ENCODE data around the gene NRN1L.
"Not testable (repeated sequence)": the region's sequence is repeated elsewhere in the genome, so short reads cannot be mapped to it uniquely, and the experiment has no call there.

The NRN1L gene

DNA sequence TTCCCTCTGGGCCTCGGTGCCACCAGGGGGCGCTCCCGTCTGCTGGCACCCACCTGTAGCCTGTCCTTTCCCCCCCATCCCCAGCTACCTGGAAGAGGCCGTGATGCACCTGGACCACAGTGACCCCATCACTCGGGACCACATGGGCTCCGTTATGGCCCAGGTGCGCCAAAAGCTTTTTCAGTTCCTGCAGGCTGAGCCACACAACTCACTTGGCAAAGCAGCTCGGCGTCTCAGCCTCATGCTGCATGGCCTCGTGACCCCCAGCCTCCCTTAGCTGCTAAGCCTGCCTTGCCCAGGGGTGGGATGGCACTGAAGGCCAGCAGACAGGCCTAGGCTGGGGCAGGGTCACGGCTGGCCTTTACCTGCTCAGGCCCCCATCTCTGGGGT, 818 bp upstream of the NRN1L start:
- no peak for DNase-seq

DNA sequence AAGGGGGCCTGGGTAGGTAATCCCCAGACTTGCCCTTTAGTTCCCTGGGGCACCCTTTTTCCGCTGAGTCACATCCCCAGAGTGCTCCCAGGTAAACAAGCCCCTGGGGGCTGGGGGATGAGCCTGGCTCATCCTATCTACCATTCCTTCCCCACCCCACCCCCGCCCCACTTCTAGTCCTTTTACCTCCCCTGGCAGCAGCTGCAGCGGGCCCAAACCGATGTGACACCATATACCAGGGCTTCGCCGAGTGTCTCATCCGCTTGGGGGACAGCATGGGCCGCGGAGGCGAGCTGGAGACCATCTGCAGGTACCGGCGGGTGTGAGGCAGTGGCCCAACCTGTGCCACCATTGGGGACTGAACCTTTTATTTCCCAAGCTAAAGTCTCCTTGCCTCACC, 860 bp downstream of the NRN1L start:
- DNase-seq = no peak

DNA sequence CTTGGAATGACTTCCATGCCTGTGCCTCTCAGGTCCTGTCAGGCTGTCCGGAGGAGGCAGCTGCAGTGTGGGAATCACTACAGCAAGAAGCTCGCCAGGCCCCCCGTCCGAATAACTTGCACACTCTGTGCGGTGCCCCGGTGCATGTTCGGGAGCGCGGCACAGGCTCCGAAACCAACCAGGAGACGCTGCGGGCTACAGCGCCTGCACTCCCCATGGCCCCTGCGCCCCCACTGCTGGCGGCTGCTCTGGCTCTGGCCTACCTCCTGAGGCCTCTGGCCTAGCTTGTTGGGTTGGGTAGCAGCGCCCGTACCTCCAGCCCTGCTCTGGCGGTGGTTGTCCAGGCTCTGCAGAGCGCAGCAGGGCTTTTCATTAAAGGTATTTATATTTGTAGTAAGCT, 1.3 kb downstream of the NRN1L start:
- no peak for DNase-seq

DNA sequence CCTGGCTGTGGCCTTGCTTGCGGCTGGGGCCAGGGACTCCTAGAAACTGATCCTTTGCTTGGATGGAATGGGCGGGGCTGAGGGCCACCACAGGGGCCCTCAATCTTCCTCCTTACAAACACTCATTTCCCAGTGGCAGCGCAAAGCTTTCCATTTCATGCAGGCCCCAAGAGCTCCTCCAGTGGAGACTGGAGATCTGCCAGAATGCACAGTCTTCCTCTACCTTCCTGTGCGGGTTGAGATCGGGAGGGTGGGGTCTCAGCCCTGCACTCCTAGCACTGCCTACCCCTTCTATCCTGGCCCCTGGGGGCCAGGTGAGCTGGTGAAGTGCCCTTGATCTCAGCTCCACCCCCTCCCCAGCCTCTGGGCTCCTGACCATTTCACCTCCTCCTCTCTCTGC, 1.7 kb downstream of the NRN1L start:
- no peak for DNase-seq

DNA sequence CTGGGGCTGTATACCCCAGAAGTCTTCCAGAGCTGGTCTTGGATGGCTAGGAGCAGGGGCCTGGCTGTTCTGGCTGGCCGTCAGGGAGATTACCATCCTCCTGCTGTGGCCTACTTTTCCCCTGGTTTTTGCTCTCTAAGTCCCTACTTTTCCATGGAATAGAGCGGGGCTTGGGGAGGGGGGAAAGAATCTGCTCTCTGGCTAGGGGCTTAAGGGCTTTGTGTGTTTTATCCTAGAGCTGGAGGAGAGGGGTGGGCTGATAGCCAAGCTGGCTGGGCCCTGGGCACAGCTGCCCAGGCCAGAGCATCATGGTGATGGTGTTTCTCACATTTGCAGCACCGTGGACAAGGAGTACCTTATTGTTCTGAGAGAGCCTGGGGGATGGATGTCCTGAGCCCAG, 3.6 kb downstream of the NRN1L start:
- no peak for DNase-seq

DNA sequence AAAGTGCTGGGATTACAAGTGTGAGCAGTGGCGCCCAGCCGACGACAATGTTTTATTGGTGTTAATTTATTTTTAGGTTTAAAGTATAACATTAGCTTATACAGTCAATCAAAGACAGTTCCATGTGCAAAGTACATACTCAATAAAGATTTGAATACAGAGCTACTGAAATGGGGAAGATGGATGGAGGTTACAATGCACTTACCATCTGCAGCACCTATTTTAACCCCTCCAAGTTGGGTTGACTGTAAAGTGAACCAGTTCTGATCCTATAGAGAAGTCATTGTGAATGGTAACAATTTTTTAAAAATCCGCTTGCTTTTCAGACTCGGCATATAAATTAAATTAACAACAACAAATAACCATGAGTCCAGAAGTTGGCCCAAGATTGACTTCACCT, 7.7 kb downstream of the NRN1L start:
- DNase-seq = no peak

DNA sequence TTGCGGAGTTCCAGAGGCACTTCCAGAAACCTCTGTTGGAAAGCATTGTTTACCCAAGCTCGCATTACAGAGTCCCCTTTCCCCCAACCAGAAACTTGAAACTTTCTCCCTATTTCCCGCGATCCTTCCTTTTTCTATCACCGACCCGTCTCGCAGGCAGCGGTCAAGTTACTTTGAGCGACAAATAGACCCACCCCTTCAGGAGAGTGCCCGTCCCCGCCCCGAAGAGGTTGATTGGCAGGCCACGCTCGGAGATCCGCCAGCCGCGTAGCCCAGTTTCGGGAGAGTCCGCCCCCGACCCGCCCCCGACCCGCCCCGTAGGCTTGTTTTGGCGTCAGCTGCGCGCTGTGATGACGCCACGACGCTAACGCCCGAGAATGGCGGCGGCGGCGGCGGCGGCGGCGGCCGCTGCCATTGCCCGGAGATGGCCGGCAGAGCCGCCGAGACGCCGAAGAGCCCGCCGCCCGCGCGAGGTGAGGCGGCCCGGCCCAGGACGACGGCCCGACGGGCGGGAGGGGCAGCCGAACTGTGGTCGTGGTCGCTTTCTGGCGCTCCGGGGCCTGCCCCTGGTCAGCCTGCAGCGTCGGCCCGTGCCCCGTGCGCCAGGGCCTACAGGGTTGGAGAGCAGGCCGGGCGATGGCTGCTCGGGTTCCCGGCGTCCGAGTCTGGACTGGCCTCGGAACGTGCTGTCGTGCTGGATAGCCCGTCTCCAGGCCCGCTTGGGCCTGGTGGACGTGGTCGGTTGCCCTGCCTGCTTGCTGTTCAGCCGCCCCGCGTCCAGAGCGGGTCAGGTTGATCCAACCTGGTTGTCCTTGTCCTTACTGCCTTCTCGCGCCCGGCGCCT, 8.4 kb downstream of the NRN1L start, which contains the start of gene PSKH1:
Gene PSKH1, plus strand, starts transcription at position 356 of the 844 bp plus-strand sequence. CDS start 15,496 bp downstream, outside the sequence.
- DNase-seq = peak; percentile 80

DNA sequence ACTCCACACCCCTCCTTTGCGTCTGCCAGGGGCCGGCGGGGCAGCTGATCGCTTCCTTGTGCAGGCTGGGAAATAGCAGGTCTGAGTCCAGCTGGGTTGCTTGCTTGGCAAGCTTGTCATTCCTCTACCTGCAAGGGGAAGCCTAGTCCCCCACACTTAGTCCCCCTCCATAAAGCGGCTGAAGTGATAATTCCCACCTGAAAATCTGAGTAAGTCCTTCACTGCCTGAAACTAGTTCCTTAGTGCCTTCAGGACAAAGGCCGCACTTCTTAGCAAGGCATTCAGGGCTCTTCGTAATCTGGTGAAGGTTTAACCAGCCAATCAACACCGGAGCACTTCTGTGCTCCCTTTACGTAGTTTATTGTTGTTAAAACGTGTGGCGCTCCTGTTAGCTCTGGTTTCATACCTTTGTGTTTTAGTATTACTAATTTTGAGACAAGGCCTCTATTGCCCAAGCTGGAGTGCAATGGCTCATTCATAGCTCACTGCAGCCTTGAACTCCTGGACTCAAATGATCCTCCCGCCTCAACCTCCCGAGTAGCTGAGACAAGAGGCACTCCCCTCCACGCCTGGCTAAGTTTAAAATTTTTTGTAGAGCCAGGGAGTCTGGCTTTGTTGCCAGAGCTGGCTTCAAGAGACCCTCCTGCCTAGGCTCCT, 9.2 kb downstream of the NRN1L start:
- no peak for DNase-seq

DNA sequence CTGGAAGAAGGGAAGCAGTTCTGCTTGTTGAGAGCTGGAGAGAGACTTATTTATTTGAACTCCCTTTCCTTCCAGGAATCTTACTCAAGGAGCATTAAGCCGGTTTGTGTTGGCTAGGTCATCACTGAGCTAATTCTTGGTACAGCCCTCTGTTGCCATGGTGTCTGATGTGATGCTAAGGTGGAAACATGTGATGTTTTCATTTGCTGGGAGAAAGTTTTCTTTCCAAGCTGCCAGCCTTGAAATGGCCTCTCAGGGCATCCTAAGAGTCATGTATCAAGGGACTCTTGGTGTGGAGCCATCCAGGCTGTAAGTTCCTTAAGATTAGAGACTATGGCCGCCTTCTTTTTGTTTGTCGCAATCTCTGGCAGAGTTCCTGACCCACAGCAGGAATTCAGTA, 12.5 kb downstream of the NRN1L start:
- DNase-seq = no peak

DNA sequence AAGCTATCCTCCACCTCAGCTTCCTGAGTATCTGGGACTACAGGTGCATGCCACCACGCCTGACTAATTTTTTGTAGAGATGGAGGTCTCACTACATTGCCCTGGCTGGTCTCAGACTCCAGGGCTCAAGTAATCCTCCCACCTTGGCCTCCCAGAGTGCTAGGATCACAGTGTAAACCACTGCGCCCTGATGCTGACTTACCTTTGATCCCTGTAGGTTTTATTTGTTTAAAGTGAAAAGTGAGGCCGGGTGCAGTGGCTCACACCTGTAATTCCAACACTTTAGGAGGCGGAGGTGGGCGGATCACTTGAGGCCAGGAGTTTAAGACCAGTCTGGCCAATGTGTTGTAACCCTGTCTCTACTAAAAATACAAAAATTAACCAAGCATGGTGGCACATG, 17.0 kb downstream of the NRN1L start:
- no peak for DNase-seq

DNA sequence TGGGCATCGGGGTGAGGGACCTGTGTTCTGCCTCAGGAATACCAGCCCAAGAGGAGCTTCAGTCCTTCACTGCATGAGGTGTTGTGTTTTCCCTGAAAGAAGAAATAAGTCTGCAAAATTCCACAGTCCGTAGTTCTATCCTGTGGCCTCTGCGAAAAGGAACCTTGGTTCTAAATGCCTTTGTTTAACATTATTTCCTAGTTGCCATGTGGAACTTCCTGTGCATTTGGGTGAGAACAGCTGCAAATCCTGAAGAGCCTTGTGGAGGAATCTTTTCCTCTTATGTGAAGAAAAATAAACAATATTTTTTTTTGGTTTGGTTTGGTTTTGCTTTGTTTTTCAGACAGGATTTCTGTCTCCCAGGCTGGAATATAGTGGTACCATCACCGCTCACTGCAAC, 18.1 kb downstream of the NRN1L start:
- no peak for DNase-seq

DNA sequence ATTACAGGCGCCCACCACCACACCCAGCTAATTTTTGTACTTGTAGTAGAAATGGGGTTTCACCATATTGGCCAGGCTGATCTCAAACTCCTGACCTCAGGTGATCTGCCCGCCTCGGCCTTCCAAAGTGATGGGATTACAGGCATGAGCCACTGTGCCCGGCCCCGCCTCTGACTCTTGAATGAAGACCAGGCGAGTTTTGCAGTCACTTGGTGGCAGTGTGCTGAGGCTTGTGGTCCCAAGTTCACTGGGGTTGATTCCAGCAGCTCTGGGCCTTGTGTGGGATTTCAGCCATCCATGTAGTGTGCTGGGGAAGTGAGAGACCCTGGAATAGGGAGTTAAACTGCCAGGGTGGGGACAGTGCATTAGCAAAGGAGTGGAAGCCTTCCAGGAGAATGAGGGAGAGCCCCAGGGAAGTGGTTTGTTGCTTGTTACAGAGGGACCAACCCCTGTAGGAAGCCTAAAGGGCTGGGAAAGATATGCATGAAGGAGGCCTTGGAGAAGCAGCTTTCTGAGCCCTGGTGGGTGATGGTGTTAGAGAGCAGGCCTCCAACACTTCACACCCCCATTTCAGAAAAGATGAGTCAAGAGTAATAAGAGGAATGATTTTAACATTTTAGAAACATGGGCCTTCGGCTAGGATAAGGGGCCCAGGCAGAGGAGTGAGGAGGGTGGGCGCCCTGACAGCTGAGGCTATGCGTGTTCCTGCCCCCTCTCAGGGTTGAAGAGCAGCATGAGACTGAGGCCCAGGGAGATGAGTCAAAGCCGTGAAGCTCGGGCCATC, 22.9 kb downstream of the NRN1L start:
- no peak for DNase-seq

DNA sequence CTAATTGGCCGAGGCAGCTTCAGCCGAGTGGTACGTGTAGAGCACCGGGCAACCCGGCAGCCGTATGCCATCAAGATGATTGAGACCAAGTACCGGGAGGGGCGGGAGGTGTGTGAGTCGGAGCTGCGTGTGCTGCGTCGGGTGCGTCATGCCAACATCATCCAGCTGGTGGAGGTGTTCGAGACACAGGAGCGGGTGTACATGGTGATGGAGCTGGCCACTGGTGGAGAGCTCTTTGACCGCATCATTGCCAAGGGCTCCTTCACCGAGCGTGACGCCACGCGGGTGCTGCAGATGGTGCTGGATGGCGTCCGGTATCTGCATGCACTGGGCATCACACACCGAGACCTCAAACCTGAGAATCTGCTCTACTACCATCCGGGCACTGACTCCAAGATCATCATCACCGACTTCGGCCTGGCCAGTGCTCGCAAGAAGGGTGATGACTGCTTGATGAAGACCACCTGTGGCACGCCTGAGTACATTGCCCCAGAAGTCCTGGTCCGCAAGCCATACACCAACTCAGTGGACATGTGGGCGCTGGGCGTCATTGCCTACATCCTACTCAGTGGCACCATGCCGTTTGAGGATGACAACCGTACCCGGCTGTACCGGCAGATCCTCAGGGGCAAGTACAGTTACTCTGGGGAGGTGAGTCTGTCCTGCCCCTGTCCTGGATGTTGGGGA, 24.5 kb downstream of the NRN1L start:
- DNase-seq = no peak

DNA sequence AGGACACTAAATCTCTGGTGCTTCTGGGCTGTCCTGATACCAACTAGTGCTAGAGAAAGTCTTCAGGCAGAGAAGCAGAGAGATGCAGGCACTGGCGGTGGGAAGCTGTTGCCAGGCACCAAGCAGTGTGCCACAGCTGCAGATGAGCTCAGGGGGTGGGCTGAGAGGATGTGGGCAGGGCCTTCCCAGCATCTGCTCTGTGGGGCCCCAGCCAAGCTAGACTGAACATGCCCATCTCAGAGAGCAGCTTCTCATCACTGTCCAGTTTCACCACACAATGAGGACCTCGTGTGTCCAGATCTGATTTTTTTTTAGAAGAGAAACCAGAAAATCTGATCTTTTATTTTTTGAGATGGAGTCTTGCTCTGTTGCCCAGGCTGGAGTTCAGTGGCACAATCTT, 25.5 kb downstream of the NRN1L start:
- no peak for DNase-seq

DNA sequence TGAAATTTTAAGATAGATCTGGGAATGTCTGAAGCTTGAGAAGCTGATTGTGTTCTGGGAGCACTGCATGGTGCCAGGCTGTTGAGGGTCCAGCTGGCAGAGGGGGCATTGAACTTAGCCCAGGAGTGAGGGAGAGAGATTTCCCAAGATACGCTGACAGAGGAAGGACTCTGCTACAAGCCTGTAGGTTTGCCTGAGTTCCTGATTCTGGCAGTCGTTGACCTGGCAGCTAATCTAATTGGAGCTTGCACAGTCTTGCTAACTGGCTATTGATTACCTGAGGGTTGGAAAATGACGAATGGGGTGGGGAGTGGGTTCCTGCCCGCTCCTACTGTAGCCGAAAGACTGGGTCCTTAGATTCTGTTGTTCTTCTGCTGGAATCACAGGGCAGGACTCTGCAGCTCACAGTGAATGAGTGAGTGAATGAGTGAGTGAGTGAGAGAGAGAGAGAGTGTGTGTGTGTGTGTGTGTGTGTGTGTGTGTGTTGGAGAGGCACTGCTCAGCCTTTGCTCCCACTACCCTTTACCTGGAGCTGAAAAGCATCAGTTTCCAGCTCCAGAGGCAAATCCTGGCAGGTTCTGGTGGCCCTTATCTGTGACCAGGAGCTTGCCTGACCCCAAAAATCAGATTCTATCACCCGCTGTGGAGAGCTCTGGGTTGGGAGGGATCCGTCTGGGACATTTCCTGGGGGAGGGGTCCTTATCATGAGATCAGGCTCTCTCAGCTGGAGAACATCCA, 30.2 kb downstream of the NRN1L start:
- no peak for DNase-seq

DNA sequence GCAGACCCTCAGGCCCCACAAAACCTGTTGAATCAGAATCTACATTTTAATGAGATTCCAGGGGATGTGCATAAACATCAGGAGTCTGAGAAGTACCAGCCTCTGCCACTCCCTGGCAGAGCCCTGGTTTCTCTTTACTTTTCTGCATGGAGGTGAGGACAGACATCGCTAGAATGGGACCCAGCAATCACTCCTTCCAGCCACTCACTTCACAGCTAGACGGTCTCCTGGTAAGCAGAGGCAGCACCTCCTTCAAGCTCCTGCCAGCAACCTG, 30.7 kb downstream of the NRN1L start:
- DNase-seq = not testable (repeated sequence)

DNA sequence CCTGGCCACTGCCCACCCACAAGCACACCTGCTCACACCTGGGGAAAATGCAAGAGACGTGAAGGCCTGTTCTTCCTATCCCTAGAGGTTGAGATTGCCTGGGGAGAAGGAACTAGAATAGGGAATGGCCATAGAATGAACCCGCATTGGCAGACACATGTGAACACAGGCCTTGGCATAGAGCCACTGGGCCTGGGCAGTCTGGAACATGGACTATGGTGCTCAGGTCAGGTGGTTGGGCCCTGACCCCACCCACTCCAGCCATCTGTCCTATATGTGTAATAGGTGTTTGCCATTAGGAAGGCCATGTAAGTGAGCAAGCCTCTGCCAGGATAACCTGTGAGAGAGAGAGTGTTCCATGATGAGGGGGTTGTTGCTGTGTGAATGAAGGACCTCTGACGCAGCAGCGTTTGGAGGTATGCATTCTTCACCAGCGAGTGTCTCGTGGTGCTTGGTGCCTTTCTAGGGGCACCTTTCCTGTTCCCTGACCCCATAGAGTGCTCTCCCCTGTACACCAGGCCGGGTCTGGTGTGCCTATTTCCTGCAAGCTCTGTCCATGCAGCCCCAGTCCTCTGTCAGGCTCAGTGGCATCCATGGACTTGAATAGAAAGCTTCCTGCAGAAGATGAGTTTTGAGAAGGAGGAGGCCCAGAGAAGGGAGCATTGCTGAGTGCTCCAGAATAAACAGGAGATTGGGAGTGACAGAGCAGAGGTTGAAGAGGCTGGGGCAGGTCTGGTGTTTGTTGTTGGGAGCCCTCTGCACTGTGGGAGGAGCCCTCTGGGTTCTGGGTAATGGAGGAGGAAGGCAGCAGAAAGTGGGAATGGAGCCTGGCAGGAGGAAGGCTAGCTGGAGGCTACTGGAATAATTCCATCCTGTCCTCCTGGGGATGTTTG, 31.4 kb downstream of the NRN1L start:
- no peak for DNase-seq

DNA sequence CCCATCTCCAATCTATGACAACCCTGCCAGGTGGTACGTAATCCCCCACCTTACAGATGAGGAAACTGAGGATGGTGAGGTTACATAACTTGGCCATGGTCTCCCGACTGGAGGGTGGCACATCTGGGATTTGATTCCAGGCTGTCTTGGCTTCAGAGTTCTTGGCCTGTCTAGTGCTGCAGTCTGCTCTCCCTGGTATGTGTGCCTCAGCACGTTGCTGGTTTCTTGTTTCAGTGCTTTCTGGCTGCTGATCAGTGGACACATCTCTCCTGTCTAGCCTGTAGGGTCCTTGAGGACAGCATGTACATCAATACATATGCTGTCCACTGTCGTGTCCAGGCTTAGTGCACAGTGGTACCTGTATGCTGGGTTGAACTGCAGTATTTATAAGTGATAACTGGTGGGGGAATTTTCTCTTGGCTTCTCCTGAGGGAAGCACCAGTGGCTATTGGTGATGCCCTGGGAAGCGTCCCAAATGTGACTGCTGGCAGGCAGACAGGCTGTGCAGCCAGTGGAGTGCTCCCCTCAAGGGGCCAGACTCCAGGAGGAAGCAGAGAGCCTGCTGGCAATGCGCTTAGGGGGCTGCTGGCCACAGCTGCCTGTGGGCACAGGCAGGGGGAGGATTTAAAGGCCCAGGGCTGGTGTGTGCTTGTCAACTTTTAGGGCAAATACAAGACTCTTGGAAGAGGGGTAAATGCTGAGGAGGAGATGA, 32.6 kb downstream of the NRN1L start:
- no peak for DNase-seq

DNA sequence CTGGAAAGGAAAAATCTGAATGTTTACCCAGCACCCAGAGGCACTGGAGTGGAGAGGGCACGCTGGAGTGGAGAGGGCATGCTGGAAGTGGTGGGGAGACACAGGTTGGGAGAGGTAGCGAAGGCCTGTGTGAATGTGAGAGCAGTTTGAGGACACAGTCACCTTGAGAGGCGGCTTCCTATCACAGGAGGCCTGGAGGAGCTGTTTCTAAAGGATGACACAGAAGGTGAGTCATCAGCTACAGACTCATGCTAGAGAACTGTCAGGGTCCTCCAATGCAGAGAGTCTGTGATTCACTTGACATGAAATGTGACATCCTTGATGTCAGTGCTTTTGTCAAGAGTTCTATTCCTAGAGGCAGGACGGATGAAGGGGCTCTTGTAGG, 33.2 kb downstream of the NRN1L start:
- DNase-seq = no peak

DNA sequence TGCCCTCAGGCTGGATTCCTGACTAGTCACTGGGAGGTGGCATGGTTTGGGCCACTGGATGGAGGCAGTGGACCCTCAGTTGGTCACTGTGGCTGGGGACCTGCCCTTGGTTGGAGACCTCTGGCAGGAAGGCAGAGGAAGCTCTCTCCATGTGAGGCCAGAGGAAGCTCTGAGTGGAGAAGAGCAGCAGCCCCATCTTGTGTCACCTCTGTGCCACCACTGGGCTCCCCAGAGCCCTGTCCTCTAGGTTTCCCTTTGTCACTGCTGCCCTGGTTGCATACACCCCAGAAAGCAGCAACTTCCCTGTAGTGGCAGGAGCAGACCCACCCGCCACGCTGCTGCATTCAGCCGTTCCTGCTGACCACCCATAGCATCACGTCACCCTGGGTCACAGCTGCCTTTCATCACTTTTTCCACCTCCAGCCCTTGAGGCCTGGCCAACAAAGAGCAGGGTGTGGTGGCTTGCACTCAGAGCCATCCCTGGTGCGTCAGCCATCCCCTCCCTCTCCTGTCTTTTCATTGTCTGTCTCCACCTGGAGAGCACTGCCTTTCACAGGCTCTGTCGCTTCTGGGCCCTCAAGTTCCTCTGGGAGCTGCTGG, 35.0 kb downstream of the NRN1L start:
- DNase-seq = no peak

DNA sequence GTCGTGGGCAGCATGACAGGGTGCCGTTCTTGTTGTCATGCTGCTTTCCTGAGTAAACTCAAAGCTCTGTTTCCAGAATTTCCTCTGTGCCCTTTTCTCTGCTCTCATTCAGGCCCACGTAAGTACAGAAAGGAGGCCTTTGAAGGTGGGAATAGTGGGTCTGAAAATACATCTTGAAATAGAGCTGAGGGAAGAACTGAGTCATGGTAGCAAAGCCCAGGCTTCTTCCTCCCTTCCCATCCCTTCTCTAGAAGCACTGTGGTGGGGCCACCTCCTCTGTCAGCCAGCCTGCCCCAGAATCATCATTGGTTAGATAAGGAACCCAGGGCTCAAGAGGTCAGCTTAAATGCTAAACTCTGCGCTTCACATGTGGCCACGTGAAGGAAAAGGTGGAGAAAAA, 37.5 kb downstream of the NRN1L start:
- no peak for DNase-seq
